IMR-90 (cell line): ENCODE results near the gene PAQR7. TPM values are rescaled to one million over a fixed set of nuclear protein-coding genes. Genes with fewer than 3 reads are reported as not detected.

Source experiments
- ATAC-seq: fragments of 200-7000 bp; cut with Tn5 transposase; 2 replicates; pipeline ENCODE4 v1.9.1; 2020; ENCODE audit warnings: low read depth, mild to moderate bottlenecking, moderate library complexity
- BruUV-seq: library from RNA; stranded (reverse); fragments of 400-500 nt; replicated peaks from 2 replicates; lab custom pipeline; 2021; lab: Mats Ljungman, UMichigan
- CTCF ChIA-PET: fragments of 300-600 bp; formaldehyde crosslinking; extraction: SDS; loops from one replicate; lab custom pipeline; 2021; ENCODE audit warnings: antibody characterized with exemption; lab: Yijun Ruan, JAX
- POLR2A ChIA-PET: fragments of 300-600 bp; sonication (Branson Sonifier 250); formaldehyde crosslinking; loops from one replicate; lab custom pipeline; 2022; ENCODE audit warnings: antibody characterized with exemption; ENCODE audit not compliant: unreplicated experiment; lab: Charles Lee
- DNase-seq: peaks from one replicate; pipeline ENCODE4 v3.0.0; 2013
- H2AFZ ChIP-seq: replicated peaks from 2 replicates; pipeline ENCODE3; 2013; ENCODE audit warnings: low read length, mild to moderate bottlenecking; ENCODE audit not compliant: poor library complexity
- H2AK5ac ChIP-seq: 2 replicates; pipeline ENCODE4 v1.6.1; 2013; ENCODE audit warnings: low read depth, low read length, inconsistent platforms
- H2AK9ac ChIP-seq: replicated peaks from 2 replicates; pipeline ENCODE3; 2013; ENCODE audit warnings: mild to moderate bottlenecking, low read depth, low read length, moderate library complexity; ENCODE audit not compliant: poor library complexity
- H2BK120ac ChIP-seq: 2 replicates; pipeline ENCODE4 v1.6.1; 2013; ENCODE audit warnings: low read depth, low read length, inconsistent platforms
- H2BK15ac ChIP-seq: 3 replicates; pipeline ENCODE4 v1.6.1; 2013; ENCODE audit warnings: low read depth, low read length, inconsistent platforms
- H2BK20ac ChIP-seq: 2 replicates; pipeline ENCODE4 v1.6.1; 2013; ENCODE audit warnings: low read depth, mild to moderate bottlenecking, inconsistent platforms, low read length, moderate library complexity
- H2BK5ac ChIP-seq: 2 replicates; pipeline ENCODE4 v1.6.1; 2013; ENCODE audit warnings: mild to moderate bottlenecking, low read depth, low read length, inconsistent platforms; ENCODE audit not compliant: poor library complexity, severe bottlenecking
- H3K14ac ChIP-seq: replicated peaks from 2 replicates; pipeline ENCODE4 v1.6.1; 2013; ENCODE audit warnings: low read depth, low read length, inconsistent platforms
- H3K18ac ChIP-seq: 2 replicates; pipeline ENCODE4 v1.6.1; 2013; ENCODE audit warnings: low read depth, low read length, control low read depth
- H3K23ac ChIP-seq: 2 replicates; pipeline ENCODE4 v1.6.1; 2013; ENCODE audit warnings: low read depth, low read length, inconsistent platforms
- H3K27ac ChIP-seq: 2 replicates; pipeline ENCODE4 v1.5.1; 2013; ENCODE audit warnings: mild to moderate bottlenecking, control low read depth, low read length; ENCODE audit not compliant: insufficient read depth
- H3K27me3 ChIP-seq: 2 replicates; pipeline ENCODE4 v1.6.1; 2013; ENCODE audit warnings: low read length; ENCODE audit not compliant: control insufficient read depth, insufficient read depth
- H3K36me3 ChIP-seq: 2 replicates; pipeline ENCODE4 v1.6.1; 2013; ENCODE audit warnings: low read length, mixed read lengths; ENCODE audit not compliant: control insufficient read depth, insufficient read depth
- H3K4ac ChIP-seq: 2 replicates; pipeline ENCODE4 v1.6.1; 2013; ENCODE audit warnings: low read depth, low read length, inconsistent platforms
- H3K4me1 ChIP-seq: 2 replicates; pipeline ENCODE4 v1.6.1; 2013; ENCODE audit warnings: low read length, mixed read lengths; ENCODE audit not compliant: control insufficient read depth, insufficient read depth
- H3K4me2 ChIP-seq: 2 replicates; pipeline ENCODE4 v1.6.1; 2013; ENCODE audit warnings: low read depth, mild to moderate bottlenecking, control low read depth, low read length, moderate library complexity
- H3K4me3 ChIP-seq: 2 replicates; pipeline ENCODE4 v1.5.1; 2013; ENCODE audit warnings: low read depth, mild to moderate bottlenecking, control low read depth, low read length, moderate library complexity; ENCODE audit not compliant: insufficient read depth
- H3K56ac ChIP-seq: 2 replicates; pipeline ENCODE4 v1.6.1; 2013; ENCODE audit warnings: low read length, inconsistent platforms; ENCODE audit not compliant: insufficient read depth; ENCODE audit errors: extremely low read depth
- H3K79me1 ChIP-seq, 2 experiments: 2 replicates each; pipeline ENCODE4 v1.6.1; 2013; ENCODE audit warnings: low read length in 2 of 2, inconsistent platforms in 1 of 2, low read depth in 1 of 2
- H3K9ac ChIP-seq: 2 replicates; pipeline ENCODE4 v1.6.1; 2013; ENCODE audit warnings: low read depth, low read length, control low read depth
- H3K9me1 ChIP-seq: 2 replicates; pipeline ENCODE4 v1.6.1; 2013; ENCODE audit warnings: low read length, inconsistent platforms; ENCODE audit not compliant: insufficient read depth
- H3K9me3 ChIP-seq: 2 replicates; pipeline ENCODE4 v1.6.1; 2013; ENCODE audit warnings: low read length; ENCODE audit not compliant: control insufficient read depth, insufficient read depth
- H4K20me1 ChIP-seq: 2 replicates; pipeline ENCODE4 v1.6.1; 2013; ENCODE audit warnings: low read length, inconsistent platforms; ENCODE audit not compliant: insufficient read depth
- H4K5ac ChIP-seq: 2 replicates; pipeline ENCODE4 v1.6.1; 2013; ENCODE audit warnings: mild to moderate bottlenecking, low read depth, low read length, control low read depth
- H4K8ac ChIP-seq, 2 experiments: 2 replicates each; pipeline ENCODE4 v1.6.1; 2013; ENCODE audit warnings: low read depth in 2 of 2, low read length in 2 of 2, control low read depth in 1 of 2, inconsistent platforms in 1 of 2
- H4K91ac ChIP-seq: 2 replicates; pipeline ENCODE4 v1.6.1; 2013; ENCODE audit warnings: low read depth, low read length, inconsistent platforms; ENCODE audit not compliant: insufficient read depth
- BHLHE40 ChIP-seq: fragments of 150-350 bp; IDR thresholded peaks from 2 replicates; pipeline ENCODE4 v1.6.1; 2016; ENCODE audit warnings: mild to moderate bottlenecking, low read depth, low read length
- CEBPB ChIP-seq: IDR thresholded peaks from 2 replicates; pipeline ENCODE4 v1.6.1; 2012; ENCODE audit warnings: low read depth, low read length, improper control_type of control experiment
- FOS ChIP-seq: fragments of 150-350 bp; IDR thresholded peaks from 2 replicates; pipeline ENCODE4 v1.6.1; 2016; ENCODE audit warnings: low read depth, low read length
- MAFK ChIP-seq: IDR thresholded peaks from 2 replicates; pipeline ENCODE4 v1.6.1; 2012; ENCODE audit warnings: low read depth, low read length, improper control_type of control experiment
- MXI1 ChIP-seq: IDR thresholded peaks from 2 replicates; pipeline ENCODE4 v1.6.1; 2012; ENCODE audit warnings: low read depth, mild to moderate bottlenecking, low read length, moderate library complexity, borderline replicate concordance
- RAD21 ChIP-seq: IDR thresholded peaks from 2 replicates; pipeline ENCODE4 v1.6.1; 2012; ENCODE audit warnings: low read length, improper control_type of control experiment
- RCOR1 ChIP-seq: IDR thresholded peaks from 2 replicates; pipeline ENCODE4 v1.6.1; 2012; ENCODE audit warnings: mild to moderate bottlenecking, low read length, improper control_type of control experiment; ENCODE audit not compliant: insufficient replicate concordance
- USF2 ChIP-seq: fragments of 150-350 bp; IDR thresholded peaks from 2 replicates; pipeline ENCODE4 v1.6.1; 2017; ENCODE audit warnings: mild to moderate bottlenecking, antibody characterized with exemption, low read length, low read depth
- WGBS, 2 experiments: methylation state at CpG; one replicate each; pipeline versions ENCODE4 v1.1.5 to v1.1.7; 2013; ENCODE audit warnings: missing lambda C conversion rate in 2 of 2; ENCODE audit not compliant: insufficient read length in 1 of 2; ENCODE audit errors: extremely low coverage in 2 of 2; 5-methylcytosine and 5-hydroxymethylcytosine counted together
- dilution Hi-C: fragments of 300-500 bp; cut with HindIII; formaldehyde crosslinking; loops from one replicate; pipeline ENCODE4 v1.14.3; 2018; ENCODE audit warnings: low sequenced_read_pairs; ENCODE audit not compliant: unreplicated experiment
- in situ Hi-C: fragments of 300-500 bp; cut with MboI; formaldehyde crosslinking; loops from 3 replicates; pipeline ENCODE4 v1.14.3; 2019; ENCODE audit warnings: low sequenced_read_pairs, inconsistent platforms, mixed read lengths
- intact Hi-C: fragments of 100-400 bp; cut with micrococcal nuclease; formaldehyde crosslinking; loops from 2 replicates; pipeline ENCODE4 v1.10.0; 2022
- polyA plus RNA-seq, 3 experiments: library from polyadenylated mRNA; depleted of rRNA; stranded (reverse); fragments of >200 nt; gene quantifications; 2 replicates each; pipeline ENCODE4 v1.2.3, GENCODE V29; 2012; ENCODE audit warnings: low replicate concordance in 1 of 3
- total RNA-seq: library from RNA; depleted of rRNA; stranded (reverse); fragments of >200 nt; gene quantifications from 2 replicates; pipeline ENCODE4 v1.2.3, GENCODE V29; 2012
- TF ChIP-seq, protein P1 (sequence below): conservative IDR thresholded peaks from 2 replicates; pipeline ENCODE4 v1.5.1; 2012; ENCODE audit warnings: mild to moderate bottlenecking, low read depth, low read length, improper control_type of control experiment

The PAQR7 gene
- total and polyA plus RNA-seq, 2 of the 4 experiments (the other 2 are of a cell fraction), result 9.0 to 12.9 TPM

GRCh38 chr1:25874635-25875153, 814 bp downstream of the PAQR7 start:
- intact Hi-C loops, result no loop called here
- ChIA-PET CTCF (interaction anchor here (0.6 to 1.3 kb wide), 3 partner anchors 21 to 242 kb away, joined by 3 to 4 read pairs (median 3); partner anchors contain the start of gene PAFAH2), POLR2A (interaction anchor here (0.8 kb wide), 1 partner anchor 11 kb away, joined by 4 read pairs; no protein-coding TSS in a partner anchor)
- DNase-seq (no peak), ATAC-seq (no peak)
- in situ Hi-C loops, result no loop called here
- Histone ChIP-seq H3K27ac (peak overlapping the region; percentile 55), H3K56ac (peak overlapping the region; percentile 32; the same call in 1 of the 2 replicates), H4K8ac (peak overlapping the region; percentile 87 to 98), H3K4me2 (peak overlapping the region; percentile 97), H3K9me3 (no peaks in the 10 kb centered on the region), H2BK20ac (no peak overlapping the region), H3K14ac (peak overlapping the region; percentile 97), H4K91ac (peak overlapping the region; percentile 88), H2AK5ac (peak overlapping the region; percentile 88), H2BK15ac (peak overlapping the region; percentile 74; the same call in 1 of the 3 replicates), H3K4me1 (peaks cover 18% of the 10 kb centered on the region), H3K79me1 (peaks cover 39 to 40% of the 10 kb centered on the region in 2 experiments), H3K4ac (peak overlapping the region; percentile 95), H2AFZ (peak overlapping the region; percentile 96), H3K18ac (peak overlapping the region; percentile 14), H4K5ac (peak overlapping the region; percentile 70), H2BK5ac (peak overlapping the region; percentile 7), H2BK120ac (peak overlapping the region; percentile 16), H3K27me3 (no peaks in the 10 kb centered on the region), H3K9ac (peak overlapping the region; percentile 80), H3K4me3 (peak overlapping the region; percentile 54), H3K36me3 (peaks cover 7% of the 10 kb centered on the region), H3K23ac (peak overlapping the region; percentile 99), H2AK9ac (peak overlapping the region; percentile 98), H3K9me1 (peaks cover 5% of the 10 kb centered on the region; the same call in 1 of the 2 replicates), H4K20me1 (0 out of 2 replicates have a peak, but pooled peaks cover 3% of the 10 kb centered on the region)
- dilution Hi-C loops, result no loop called here
- BruUV-seq, result no TSS peak
- TF ChIP-seq USF2 (no peak), MAFK (no peak), BHLHE40 (no peak), RCOR1 (no peak), RAD21 (no peak), MXI1 (no peak), CEBPB (no peak), FOS (no peak)
- TF ChIP-seq, protein P1, sequence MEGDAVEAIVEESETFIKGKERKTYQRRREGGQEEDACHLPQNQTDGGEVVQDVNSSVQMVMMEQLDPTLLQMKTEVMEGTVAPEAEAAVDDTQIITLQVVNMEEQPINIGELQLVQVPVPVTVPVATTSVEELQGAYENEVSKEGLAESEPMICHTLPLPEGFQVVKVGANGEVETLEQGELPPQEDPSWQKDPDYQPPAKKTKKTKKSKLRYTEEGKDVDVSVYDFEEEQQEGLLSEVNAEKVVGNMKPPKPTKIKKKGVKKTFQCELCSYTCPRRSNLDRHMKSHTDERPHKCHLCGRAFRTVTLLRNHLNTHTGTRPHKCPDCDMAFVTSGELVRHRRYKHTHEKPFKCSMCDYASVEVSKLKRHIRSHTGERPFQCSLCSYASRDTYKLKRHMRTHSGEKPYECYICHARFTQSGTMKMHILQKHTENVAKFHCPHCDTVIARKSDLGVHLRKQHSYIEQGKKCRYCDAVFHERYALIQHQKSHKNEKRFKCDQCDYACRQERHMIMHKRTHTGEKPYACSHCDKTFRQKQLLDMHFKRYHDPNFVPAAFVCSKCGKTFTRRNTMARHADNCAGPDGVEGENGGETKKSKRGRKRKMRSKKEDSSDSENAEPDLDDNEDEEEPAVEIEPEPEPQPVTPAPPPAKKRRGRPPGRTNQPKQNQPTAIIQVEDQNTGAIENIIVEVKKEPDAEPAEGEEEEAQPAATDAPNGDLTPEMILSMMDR, result no peak
- 11% methylated on average over 4 of the region's 8 CpGs; no CpG with 5 or more reads in 1 of the 2 experiments for WGBS, 2 experiments
